Upper lobe of right lung (tissue), 1 donor: ENCODE results near the gene KRT4. TPM values are rescaled to one million over a fixed set of nuclear protein-coding genes. Genes with fewer than 3 reads are reported as not detected.

ENCODE experiments used
- ATAC-seq: fragments of 200-7000 bp; cut with Tn5 transposase; one replicate; pipeline ENCODE4 v1.9.1; 2020; ENCODE audit warnings: mild to moderate bottlenecking, moderate library complexity
- DNase-seq: peaks from one replicate; pipeline ENCODE4 v3.0.0-alpha.2; 2020
- H3K27ac ChIP-seq: fragments of 200-600 bp; one replicate; pipeline ENCODE4 v1.8.0; 2022
- H3K27me3 ChIP-seq: fragments of 200-600 bp; one replicate; pipeline ENCODE4 v1.8.0; 2022; ENCODE audit warnings: mild to moderate bottlenecking
- H3K36me3 ChIP-seq: fragments of 200-600 bp; one replicate; pipeline ENCODE4 v1.8.0; 2022
- H3K4me1 ChIP-seq: fragments of 200-600 bp; one replicate; pipeline ENCODE4 v1.8.0; 2022
- H3K4me3 ChIP-seq: fragments of 200-600 bp; one replicate; pipeline ENCODE4 v1.8.0; 2022; ENCODE audit warnings: mild to moderate bottlenecking
- H3K9me3 ChIP-seq: fragments of 200-600 bp; one replicate; pipeline ENCODE4 v1.8.0; 2022
- CTCF ChIP-seq: fragments of 200-600 bp; IDR thresholded peaks from one replicate; pipeline ENCODE4 v1.8.0; 2022; ENCODE audit warnings: antibody characterized with exemption
- intact Hi-C: fragments of 100-400 bp; cut with DNase I; formaldehyde crosslinking; loops from one replicate; pipeline ENCODE4 v1.11.0; 2022
- total RNA-seq: library from RNA; stranded (reverse); fragmentation: NEBNext Ultra II Directional; extraction: Animal tissue kit (Norgen Biotek cat#: 25700); gene quantifications from one replicate; pipeline ENCODE4 v1.2.1, GENCODE V29; 2021
- donor health status: DM: no; HTN: yes; CAD: no; lungs with severe emphysema.

The KRT4 gene
- total RNA-seq, 1 donor from 2014 or later = 6.8 TPM

DNA sequence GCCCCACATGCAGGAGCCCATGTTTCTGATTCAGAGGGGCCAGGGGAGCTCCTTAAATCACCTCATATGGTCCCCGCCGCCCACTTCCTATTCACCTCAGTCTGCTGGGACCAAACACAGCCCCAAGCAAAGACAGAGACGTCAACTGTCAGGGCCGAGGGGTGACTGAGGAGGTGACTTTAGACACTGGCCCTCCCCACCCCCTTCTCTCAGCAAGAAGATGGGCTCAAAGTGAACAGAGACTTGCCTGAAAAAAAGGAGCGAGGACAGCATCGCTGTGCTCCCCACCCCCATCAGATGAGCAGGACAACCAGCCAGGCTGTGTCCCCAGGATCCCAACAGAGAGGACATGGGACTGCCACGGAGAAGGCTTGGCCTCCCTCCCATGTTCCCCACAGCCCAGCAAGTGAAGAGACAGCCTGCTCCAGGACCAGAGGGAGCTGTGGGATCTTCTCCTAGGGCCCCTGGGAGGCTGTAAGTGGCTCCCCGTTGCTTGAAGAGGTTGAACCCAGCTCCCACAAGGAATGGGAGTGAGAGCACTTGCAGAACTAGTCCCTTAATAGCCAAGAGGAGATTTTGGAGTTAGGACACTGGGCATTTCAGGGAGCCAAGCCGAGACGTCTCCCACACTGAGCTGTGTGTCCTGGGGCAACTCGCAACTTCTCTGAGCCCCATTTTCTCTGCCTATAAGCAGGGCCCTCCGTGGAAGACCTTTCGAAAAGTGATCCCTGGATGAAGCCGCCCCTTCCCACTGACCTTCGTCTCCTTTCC, 21.5 kb upstream of the KRT4 start:
- no peak for DNase-seq
- H3K9me3 ChIP-seq = no peaks in the 10 kb centered on the region
- intact Hi-C loops = no loop called here
- H3K27me3 ChIP-seq = peaks cover 10% of the 10 kb centered on the region
- peak overlapping the region; percentile 8 for H3K27ac ChIP-seq
- H3K4me1 ChIP-seq = no peaks in the 10 kb centered on the region
- TF ChIP-seq CTCF = no peak
- no peak overlapping the region for H3K4me3 ChIP-seq
- ATAC-seq = no peak
- H3K36me3 ChIP-seq = no peaks in the 10 kb centered on the region

DNA sequence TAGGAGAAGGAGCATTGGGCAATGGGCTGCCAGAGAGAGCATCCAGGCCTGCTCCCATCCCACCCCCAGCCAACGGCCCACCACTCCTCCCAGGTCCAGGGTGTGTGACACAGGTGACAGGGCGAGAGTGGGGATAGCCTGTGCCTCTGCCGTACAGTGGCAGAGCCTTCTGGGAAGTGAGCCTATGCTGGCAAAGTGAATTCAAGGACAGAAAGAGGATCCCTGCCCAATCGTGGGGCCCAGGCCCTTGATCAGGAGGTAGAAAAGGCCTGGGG, 20.7 kb upstream of the KRT4 start:
- intact Hi-C loops = no loop called here
- DNase-seq (peak; percentile 40), ATAC-seq (no peak)
- Histone ChIP-seq H3K27me3 (peaks cover 3% of the 10 kb centered on the region), H3K36me3 (no peaks in the 10 kb centered on the region), H3K27ac (no peak overlapping the region), H3K9me3 (no peaks in the 10 kb centered on the region), H3K4me1 (no peaks in the 10 kb centered on the region), H3K4me3 (no peak overlapping the region)
- TF ChIP-seq CTCF = no peak

- no peak for TF ChIP-seq CTCF
- Histone ChIP-seq H3K27me3 (no peaks in the 10 kb centered on the region), H3K27ac (no peak within 1 kb of the TSS), H3K4me1 (no peaks in the 10 kb centered on the region), H3K9me3 (no peaks in the 10 kb centered on the region), H3K4me3 (no peak within 1 kb of the TSS), H3K36me3 (no peaks in the 10 kb centered on the region)
- intact Hi-C loops = no loop called here
- ATAC-seq (no peak), DNase-seq (peak; percentile 52)
These were observed 20.2 kb upstream of the KRT4 start, which contains the start of gene KRT79 for GRCh38 chr12:52833922-52834726. Gene KRT79 (minus strand): TSS chr12:52834311. CDS start chr12:52834260, 51 bp downstream.

DNA sequence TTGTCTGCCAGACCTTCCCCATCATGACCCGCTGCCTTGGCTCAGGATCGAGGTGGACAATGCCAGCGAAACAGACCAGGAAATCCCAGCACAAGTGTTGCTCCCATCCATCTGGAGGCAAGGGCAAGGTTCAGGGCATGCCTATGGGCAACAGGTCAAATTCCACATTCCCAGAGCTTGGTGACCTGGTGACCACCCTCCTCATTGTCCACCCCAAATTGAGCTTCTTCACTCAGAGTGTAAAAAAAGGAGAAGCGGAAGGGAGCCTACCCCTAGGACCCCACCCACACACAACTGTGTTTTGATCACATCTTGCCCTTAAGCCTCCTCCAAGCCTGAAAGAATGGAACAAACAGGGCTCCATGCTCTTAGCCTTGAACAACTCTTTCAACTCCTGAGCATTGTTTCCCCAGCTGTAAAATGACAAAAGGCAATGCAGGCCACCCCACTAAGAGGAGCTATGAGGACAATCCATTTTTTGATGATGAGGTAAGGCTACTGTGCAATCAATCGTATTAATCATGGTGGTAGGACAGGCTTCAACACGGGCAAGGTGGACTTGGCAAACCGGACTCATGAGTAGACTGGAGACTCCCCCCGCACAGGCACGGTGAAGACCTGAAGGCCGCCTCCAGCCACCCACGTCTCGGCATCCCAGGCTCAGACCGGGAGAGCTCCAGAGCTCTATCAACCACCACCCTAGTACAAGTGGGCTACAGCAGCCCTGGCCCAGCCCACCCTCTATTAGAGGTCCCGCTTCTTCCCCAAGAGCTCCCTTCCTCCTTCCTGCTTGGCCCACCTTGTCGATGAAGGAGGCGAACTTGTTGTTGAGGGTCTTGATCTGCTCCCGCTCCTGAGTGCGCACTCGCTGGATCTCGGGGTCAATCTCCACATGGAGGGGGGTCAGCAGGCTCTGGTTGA, 19.3 kb upstream of the KRT4 start:
- Histone ChIP-seq H3K27me3 (no peaks in the 10 kb centered on the region), H3K4me3 (no peak overlapping the region), H3K9me3 (no peaks in the 10 kb centered on the region), H3K36me3 (no peaks in the 10 kb centered on the region), H3K27ac (no peak overlapping the region), H3K4me1 (no peaks in the 10 kb centered on the region)
- peak; percentile 44 for DNase-seq
- no peak for TF ChIP-seq CTCF
- intact Hi-C loops = no loop called here
- ATAC-seq = peak; percentile 7

GRCh38 chr12:52832451-52832850, 18.5 kb upstream of the KRT4 start:
- ATAC-seq (no peak), DNase-seq (peak; percentile 9)
- intact Hi-C loops = no loop called here
- TF ChIP-seq CTCF = no peak
- Histone ChIP-seq H3K9me3 (no peaks in the 10 kb centered on the region), H3K27ac (no peak overlapping the region), H3K27me3 (no peaks in the 10 kb centered on the region), H3K4me3 (no peak overlapping the region), H3K36me3 (no peaks in the 10 kb centered on the region), H3K4me1 (no peaks in the 10 kb centered on the region)
